Gastrocnemius medialis (tissue), 4 donors: ENCODE results near the gene LRRC3C. TPM values are rescaled to one million over a fixed set of nuclear protein-coding genes. Genes with fewer than 3 reads are reported as not detected.

ENCODE experiments used
- ATAC-seq, 2 donors: fragments of 150-250 bp; one replicate each; pipeline ENCODE4 v1.9.1; 2016
- DNase-seq, 2 donors: peaks; one replicate each; pipeline ENCODE4 v3.0.0-alpha.2; 2019
- H3K27ac ChIP-seq, 4 donors: fragments of 200-600 bp; sonication (generic); 1 replicate in 1 of 4; 2 replicates in 3 of 4; pipeline ENCODE4 v1.5.1; 2016 to 2018; ENCODE audit warnings: mild to moderate bottlenecking in 2 of 4, moderate library complexity in 1 of 4
- H3K27me3 ChIP-seq, 3 donors: fragments of 200-600 bp; sonication (generic) in 2 of 3; 1 replicate in 1 of 3; 2 replicates in 2 of 3; pipeline versions ENCODE4 v1.5.1 to v1.6.0; 2016 to 2019; ENCODE audit warnings: mild to moderate bottlenecking in 1 of 3, moderate library complexity in 1 of 3
- H3K36me3 ChIP-seq, 2 donors: fragments of 200-600 bp; sonication (generic) in 1 of 2; one replicate each; pipeline ENCODE4 v1.5.1; 2017 to 2018
- H3K4me1 ChIP-seq, 2 donors: fragments of 200-600 bp; sonication (generic) in 1 of 2; one replicate each; pipeline ENCODE4 v1.5.1; 2016 to 2017; ENCODE audit warnings: mild to moderate bottlenecking in 2 of 2
- H3K4me3 ChIP-seq, 4 donors: fragments of 200-600 bp; sonication (generic) in 3 of 4; 1 replicate in 1 of 4; 2 replicates in 3 of 4; pipeline ENCODE4 v1.5.1; 2016 to 2019; ENCODE audit warnings: mild to moderate bottlenecking in 2 of 4
- H3K9me3 ChIP-seq, 3 donors: fragments of 200-600 bp; sonication (generic) in 2 of 3; 1 replicate in 1 of 3; 2 replicates in 2 of 3; pipeline ENCODE4 v1.5.1; 2016 to 2019
- POLR2A ChIP-seq, 2 donors: fragments of 450-650 bp; IDR thresholded peaks; one replicate each; pipeline ENCODE4 v1.6.1; 2017; ENCODE audit warnings: antibody characterized with exemption in 2 of 2, mild to moderate bottlenecking in 2 of 2, moderate library complexity in 2 of 2
- in situ Hi-C, 4 donors: fragments of 200-750 bp; cut with MboI; loops; one replicate each; pipeline versions ENCODE4 v1.15.0 to v1.8.0; 2017; ENCODE audit warnings: low sequenced_read_pairs in 4 of 4
- intact Hi-C: fragments of 100-400 bp; cut with DNase I; formaldehyde crosslinking; loops from one replicate; pipeline ENCODE4 v1.15.1; 2023; ENCODE audit warnings: low total_unique reads
- total RNA-seq, 4 donors: library from RNA; depleted of rRNA; stranded (reverse); fragments of >200 nt; gene quantifications; one replicate each; pipeline versions ENCODE4 v1.1.0 to v1.2.3, GENCODE V29; 2016
- TF ChIP-seq, protein P1 (sequence below), 5 experiments: fragments of 450-650 bp in 3 of 5; fragments of 200-600 bp in 2 of 5; sonication (generic) in 2 of 5; IDR thresholded peaks in 4 of 5; conservative IDR thresholded peaks in 1 of 5; 1 replicate in 4 of 5; 2 replicates in 1 of 5; pipeline ENCODE4 v1.5.1; 2016 to 2019; ENCODE audit warnings: antibody characterized with exemption in 5 of 5, mild to moderate bottlenecking in 3 of 5, moderate library complexity in 3 of 5

Gene LRRC3C
- total RNA-seq, 4 donors from 2014 or later: not detected

GRCh38 chr17:39923230-39923629, 4.3 kb upstream of the LRRC3C start:
- peaks cover 20 to 29% of the 10 kb centered on the region in 2 donors for H3K4me1 ChIP-seq
- TF ChIP-seq, protein P1, sequence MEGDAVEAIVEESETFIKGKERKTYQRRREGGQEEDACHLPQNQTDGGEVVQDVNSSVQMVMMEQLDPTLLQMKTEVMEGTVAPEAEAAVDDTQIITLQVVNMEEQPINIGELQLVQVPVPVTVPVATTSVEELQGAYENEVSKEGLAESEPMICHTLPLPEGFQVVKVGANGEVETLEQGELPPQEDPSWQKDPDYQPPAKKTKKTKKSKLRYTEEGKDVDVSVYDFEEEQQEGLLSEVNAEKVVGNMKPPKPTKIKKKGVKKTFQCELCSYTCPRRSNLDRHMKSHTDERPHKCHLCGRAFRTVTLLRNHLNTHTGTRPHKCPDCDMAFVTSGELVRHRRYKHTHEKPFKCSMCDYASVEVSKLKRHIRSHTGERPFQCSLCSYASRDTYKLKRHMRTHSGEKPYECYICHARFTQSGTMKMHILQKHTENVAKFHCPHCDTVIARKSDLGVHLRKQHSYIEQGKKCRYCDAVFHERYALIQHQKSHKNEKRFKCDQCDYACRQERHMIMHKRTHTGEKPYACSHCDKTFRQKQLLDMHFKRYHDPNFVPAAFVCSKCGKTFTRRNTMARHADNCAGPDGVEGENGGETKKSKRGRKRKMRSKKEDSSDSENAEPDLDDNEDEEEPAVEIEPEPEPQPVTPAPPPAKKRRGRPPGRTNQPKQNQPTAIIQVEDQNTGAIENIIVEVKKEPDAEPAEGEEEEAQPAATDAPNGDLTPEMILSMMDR (IDR thresholded peaks at IDR 0.05 in 4 of 5, conservative IDR thresholded peaks at IDR 0.05 in 1 of 5): no peak
- TF ChIP-seq POLR2A (IDR thresholded peaks at IDR 0.05): no peak
- no peaks in the 10 kb centered on the region for H3K27me3 ChIP-seq
- H3K36me3 ChIP-seq: peaks cover 0 to 30% of the 10 kb centered on the region in 2 donors
- in situ Hi-C loops (no loop called here), intact Hi-C loops (no loop called here)
- H3K4me3 ChIP-seq: no peak overlapping the region
- no peak overlapping the region for H3K27ac ChIP-seq
- DNase-seq (no peak), ATAC-seq (no peak)
- no peaks in the 10 kb centered on the region for H3K9me3 ChIP-seq

GRCh38 chr17:39923836-39924690, 3.5 kb upstream of the LRRC3C start:
- H3K27ac ChIP-seq: no peak overlapping the region
- peaks cover 0 to 30% of the 10 kb centered on the region in 2 donors for H3K36me3 ChIP-seq
- no peaks in the 10 kb centered on the region for H3K27me3 ChIP-seq
- in situ Hi-C loops: no loop called here
- H3K4me1 ChIP-seq: peaks cover 28 to 37% of the 10 kb centered on the region in 2 donors
- ATAC-seq (no peak), DNase-seq (no peak)
- H3K9me3 ChIP-seq: no peaks in the 10 kb centered on the region
- no peak for TF ChIP-seq POLR2A (IDR thresholded peaks at IDR 0.05)
- TF ChIP-seq, protein P1 (IDR thresholded peaks at IDR 0.05 in 4 of 5, conservative IDR thresholded peaks at IDR 0.05 in 1 of 5): no peak
- no peak overlapping the region for H3K4me3 ChIP-seq
- intact Hi-C loops: no loop called here

DNA sequence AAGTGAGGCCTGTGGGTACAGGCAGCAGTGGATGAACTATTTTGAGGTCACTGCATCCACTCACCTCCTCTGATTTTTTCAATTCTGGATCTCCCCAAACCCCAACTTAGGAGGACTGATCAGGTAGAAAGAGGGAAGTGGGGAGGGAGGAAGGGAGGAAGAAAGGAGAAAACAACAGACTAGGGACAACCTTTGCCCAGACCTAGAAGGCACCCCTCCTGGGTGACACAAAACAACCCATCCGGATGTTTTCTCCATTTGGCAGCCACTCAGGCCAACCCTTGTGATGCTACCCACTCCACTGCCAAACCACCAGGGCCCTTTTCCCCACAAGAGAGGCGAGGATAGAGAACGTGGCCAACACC, 2.9 kb upstream of the LRRC3C start:
- Histone ChIP-seq H3K27me3 (no peaks in the 10 kb centered on the region), H3K4me3 (no peak overlapping the region), H3K36me3 (peaks cover 0 to 30% of the 10 kb centered on the region in 2 donors), H3K27ac (no peak overlapping the region), H3K9me3 (no peaks in the 10 kb centered on the region), H3K4me1 (peaks cover 32 to 42% of the 10 kb centered on the region in 2 donors)
- TF ChIP-seq POLR2A (IDR thresholded peaks at IDR 0.05): no peak
- TF ChIP-seq, protein P1 (IDR thresholded peaks at IDR 0.05 in 4 of 5, conservative IDR thresholded peaks at IDR 0.05 in 1 of 5): no peak
- intact Hi-C loops (loop anchor here (5.0 kb wide), 2 partner anchors 172 to 247 kb away; no protein-coding TSS in a partner anchor), in situ Hi-C loops (no loop called here)
- DNase-seq (no peak), ATAC-seq (no peak)

- intact Hi-C loops (loop anchor here (2.0 to 5.0 kb wide), 3 partner anchors 55 to 248 kb away; partner anchors contain the start of gene PSMD3), in situ Hi-C loops (no loop called here)
- Histone ChIP-seq H3K9me3 (no peaks in the 10 kb centered on the region), H3K4me3 (no peak overlapping the region), H3K27ac (no peak overlapping the region), H3K4me1 (peaks cover 35 to 46% of the 10 kb centered on the region in 2 donors), H3K36me3 (peaks cover 0 to 30% of the 10 kb centered on the region in 2 donors), H3K27me3 (no peaks in the 10 kb centered on the region)
- TF ChIP-seq, protein P1 (IDR thresholded peaks at IDR 0.05 in 4 of 5, conservative IDR thresholded peaks at IDR 0.05 in 1 of 5): no peak
- no peak for TF ChIP-seq POLR2A (IDR thresholded peaks at IDR 0.05)
- DNase-seq (no peak), ATAC-seq (no peak)
These were observed 2.0 kb upstream of the LRRC3C start for GRCh38 chr17:39925282-39926134.
